GM12874 (cell line): ENCODE data around the gene OAF.

Experiments used
- TF ChIP-seq, protein P1 (sequence below): IDR thresholded peaks from 2 replicates; pipeline ENCODE4 v1.5.1; 2011; ENCODE audit warnings: low read depth, mild to moderate bottlenecking, control low read depth, low read length, moderate library complexity; ENCODE audit not compliant: insufficient read depth

The OAF gene

DNA sequence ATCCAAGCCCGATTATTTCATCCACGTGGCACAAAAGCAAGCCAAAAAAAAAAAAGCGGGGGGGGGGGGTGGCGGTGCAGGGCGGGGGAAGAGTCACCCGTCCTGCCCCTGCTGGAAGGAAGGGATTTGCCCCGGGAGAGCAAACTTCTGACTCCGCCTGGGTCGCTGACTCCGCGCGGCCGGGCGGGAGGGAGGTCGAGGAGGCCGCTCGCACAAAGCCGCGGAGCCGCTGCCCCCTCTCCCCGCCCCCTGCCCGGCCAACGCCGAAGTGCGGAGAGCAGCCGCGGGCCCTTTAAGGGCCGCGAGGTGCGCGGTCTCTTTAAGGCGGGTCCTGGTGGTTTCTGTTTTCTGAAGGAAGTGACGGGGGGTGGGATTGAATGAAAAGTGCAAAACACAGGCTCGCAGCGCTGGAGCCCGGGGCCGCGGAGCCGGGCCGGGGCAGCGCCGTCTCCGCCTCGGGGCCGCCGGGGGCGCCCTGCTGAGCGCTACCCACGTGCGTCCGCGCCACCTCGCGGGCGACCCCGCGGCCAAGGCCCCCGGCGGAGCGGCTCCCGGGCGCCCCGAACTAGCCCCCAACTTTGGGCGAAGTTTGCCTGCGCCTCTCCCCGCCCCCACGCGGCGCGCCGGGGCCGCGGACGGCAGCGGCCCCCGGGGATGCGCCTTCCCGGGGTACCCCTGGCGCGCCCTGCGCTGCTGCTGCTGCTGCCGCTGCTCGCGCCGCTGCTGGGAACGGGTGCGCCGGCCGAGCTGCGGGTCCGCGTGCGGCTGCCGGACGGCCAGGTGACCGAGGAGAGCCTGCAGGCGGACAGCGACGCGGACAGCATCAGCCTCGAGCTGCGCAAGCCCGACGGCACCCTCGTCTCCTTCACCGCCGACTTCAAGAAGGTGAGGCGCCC, at the start of gene OAF:
Gene OAF (plus strand): TSS at position 407 of the 896 bp plus-strand sequence. CDS start 248 bp downstream, at position 655.
- TF ChIP-seq, protein P1, sequence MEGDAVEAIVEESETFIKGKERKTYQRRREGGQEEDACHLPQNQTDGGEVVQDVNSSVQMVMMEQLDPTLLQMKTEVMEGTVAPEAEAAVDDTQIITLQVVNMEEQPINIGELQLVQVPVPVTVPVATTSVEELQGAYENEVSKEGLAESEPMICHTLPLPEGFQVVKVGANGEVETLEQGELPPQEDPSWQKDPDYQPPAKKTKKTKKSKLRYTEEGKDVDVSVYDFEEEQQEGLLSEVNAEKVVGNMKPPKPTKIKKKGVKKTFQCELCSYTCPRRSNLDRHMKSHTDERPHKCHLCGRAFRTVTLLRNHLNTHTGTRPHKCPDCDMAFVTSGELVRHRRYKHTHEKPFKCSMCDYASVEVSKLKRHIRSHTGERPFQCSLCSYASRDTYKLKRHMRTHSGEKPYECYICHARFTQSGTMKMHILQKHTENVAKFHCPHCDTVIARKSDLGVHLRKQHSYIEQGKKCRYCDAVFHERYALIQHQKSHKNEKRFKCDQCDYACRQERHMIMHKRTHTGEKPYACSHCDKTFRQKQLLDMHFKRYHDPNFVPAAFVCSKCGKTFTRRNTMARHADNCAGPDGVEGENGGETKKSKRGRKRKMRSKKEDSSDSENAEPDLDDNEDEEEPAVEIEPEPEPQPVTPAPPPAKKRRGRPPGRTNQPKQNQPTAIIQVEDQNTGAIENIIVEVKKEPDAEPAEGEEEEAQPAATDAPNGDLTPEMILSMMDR = 0 out of 2 replicates have a peak, but pooled peaks have one; percentile 1

DNA sequence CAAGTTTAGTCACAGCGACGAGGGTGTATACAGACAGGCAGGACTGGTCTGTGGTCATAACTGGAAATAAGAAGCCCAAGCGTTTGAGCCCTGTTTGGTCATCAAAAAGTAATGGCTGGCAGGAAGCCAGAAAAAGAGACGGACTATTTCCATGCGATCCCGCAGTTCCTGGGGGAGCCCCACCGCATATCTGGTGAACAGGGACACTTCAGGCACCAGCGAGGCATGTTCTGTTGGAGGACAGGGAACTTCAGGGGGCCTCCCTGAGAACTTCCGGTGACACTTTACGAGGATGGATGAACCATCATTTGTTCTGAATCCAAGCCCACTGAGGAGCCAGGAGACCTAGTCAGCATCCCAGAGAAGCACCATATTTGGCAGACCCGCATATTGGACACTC, 43.2 kb upstream of the OAF start:
- TF ChIP-seq, protein P1 = no peak

DNA sequence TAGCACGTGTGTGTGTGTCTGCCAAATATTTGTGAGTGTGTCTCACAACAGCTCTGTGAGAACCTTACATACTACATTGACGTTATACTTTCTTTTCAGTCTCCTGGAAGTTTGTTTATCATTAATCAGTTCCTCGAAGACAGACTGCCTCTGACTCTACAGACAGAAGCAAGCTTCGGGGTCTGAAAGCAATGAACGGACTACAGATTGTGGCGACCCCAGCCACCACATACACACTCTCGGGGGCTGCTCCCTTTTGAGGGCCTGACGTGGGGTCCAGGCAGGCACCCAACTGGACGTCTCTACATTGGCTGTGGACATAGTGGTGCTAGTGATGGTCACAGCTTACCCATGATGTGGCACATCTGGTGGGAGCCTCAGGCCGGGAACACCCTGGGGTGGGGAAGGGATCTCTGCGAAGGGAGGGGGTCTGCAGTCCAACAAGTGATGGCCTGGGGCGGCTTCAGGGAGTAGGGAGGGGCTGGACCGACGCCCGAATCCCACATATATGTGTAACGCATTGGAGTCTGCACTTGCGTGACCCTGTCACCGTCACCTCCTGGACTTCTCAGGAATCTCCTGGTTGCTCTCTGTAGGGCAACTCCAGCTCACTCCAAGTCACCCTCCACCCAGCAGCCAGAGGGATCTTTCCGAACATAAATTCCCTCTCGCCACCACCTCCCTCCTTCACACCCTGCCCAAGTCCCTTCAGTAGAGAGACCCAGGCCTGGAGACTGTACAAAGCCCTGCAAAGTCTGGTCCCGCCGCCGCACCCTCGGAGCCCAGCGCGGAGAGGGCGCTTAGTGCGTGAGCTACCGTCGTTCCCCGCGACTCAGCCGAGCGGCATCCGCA, 42.5 kb upstream of the OAF start:
- TF ChIP-seq, protein P1 = no peak

GRCh38 chr11:120168960-120169681, 41.7 kb upstream of the OAF start:
- TF ChIP-seq, protein P1 = peak; percentile 90

DNA sequence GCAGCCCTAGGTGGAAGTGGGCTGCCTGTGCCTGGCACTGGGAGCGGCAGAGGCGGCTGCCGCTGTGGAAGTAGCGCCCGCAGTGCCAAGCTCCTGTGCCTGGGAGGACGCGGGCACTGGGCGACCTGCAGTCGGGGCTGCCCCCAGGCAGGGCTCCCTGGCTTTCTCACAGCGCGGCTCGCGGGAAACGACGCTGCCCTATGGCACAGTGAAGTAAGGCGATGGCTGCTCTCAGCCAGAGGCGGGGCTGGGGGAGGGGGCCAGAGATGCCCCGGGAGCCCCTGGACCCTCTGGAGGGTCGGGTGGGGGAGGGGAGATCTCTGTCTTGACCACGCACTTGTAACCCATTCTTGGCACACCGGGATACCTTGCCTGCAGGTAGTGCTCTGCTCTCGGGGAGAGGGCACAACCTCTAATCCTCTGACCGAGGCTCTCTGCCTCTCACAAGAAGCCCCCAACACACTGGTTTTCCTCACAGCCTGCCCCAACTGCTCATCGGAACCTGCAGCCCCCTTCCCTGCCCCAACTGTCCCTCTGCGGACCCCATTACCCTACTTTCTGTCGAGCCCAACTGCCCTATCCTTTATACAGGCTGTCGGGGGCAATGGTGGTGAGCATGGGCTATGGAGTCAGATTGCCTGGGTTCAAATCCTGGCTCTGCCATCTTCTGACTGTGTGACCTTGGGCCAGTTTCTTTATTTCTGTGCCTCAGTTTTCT, 40.7 kb upstream of the OAF start:
- TF ChIP-seq, protein P1 = no peak

- TF ChIP-seq, protein P1 = no peak
Observed at GRCh38 chr11:120170741-120171261, 40.0 kb upstream of the OAF start.
